Thoracic aorta (tissue), 2 donors: Measurements from ENCODE around the gene GLYATL1. TPM values are rescaled to one million over a fixed set of nuclear protein-coding genes. Genes with fewer than 3 reads are reported as not detected.

Source experiments
- ATAC-seq: fragments of 150-250 bp; one replicate; pipeline ENCODE4 v1.8.0; 2017; ENCODE audit warnings: low read depth; ENCODE audit not compliant: insufficient number of reproducible peaks, low FRiP score
- DNase-seq: peaks from one replicate; pipeline ENCODE4 v3.0.0-alpha.2; 2020; ENCODE audit warnings: low spot score
- H3K27ac ChIP-seq, 2 donors: fragments of 200-600 bp; sonication (generic); 1 replicate in 1 of 2; 2 replicates in 1 of 2; pipeline ENCODE4 v1.5.1; 2016; ENCODE audit warnings: mild to moderate bottlenecking in 2 of 2, moderate library complexity in 2 of 2
- H3K27me3 ChIP-seq: fragments of 200-600 bp; sonication (generic); replicated peaks from 2 replicates; pipeline ENCODE4 v1.6.0; 2016; ENCODE audit warnings: mild to moderate bottlenecking; ENCODE audit not compliant: insufficient read depth
- H3K36me3 ChIP-seq: fragments of 200-600 bp; sonication (generic); one replicate; pipeline ENCODE4 v1.5.1; 2016
- H3K4me1 ChIP-seq, 2 donors: fragments of 200-600 bp; sonication (generic); 1 replicate in 1 of 2; 2 replicates in 1 of 2; pipeline versions ENCODE4 v1.5.1 to v1.6.0; 2016; ENCODE audit warnings: low read depth in 2 of 2, mild to moderate bottlenecking in 1 of 2; ENCODE audit not compliant: control insufficient read depth in 1 of 2
- H3K4me3 ChIP-seq: fragments of 200-600 bp; sonication (generic); 2 replicates; pipeline ENCODE4 v1.5.1; 2016; ENCODE audit warnings: mild to moderate bottlenecking
- H3K9me3 ChIP-seq: fragments of 200-600 bp; sonication (generic); 2 replicates; pipeline ENCODE4 v1.5.1; 2016
- total RNA-seq, 2 donors: library from RNA; depleted of rRNA; stranded (reverse); fragments of >200 nt; gene quantifications; one replicate each; pipeline versions ENCODE4 v1.1.0 to v1.2.3, GENCODE V29; 2016
- TF ChIP-seq, protein P1 (sequence below): fragments of 200-600 bp; sonication (generic); IDR thresholded peaks from one replicate; pipeline ENCODE4 v1.5.1; 2019; ENCODE audit warnings: antibody characterized with exemption

Gene GLYATL1
- total RNA-seq = not detected

GRCh38 chr11:58939277-58939676 lies at the start of gene GLYATL1:
Gene GLYATL1, plus strand, starts transcription at chr11:58939488. Its CDS starts 7,600 bp downstream, at chr11:58947088.
- TF ChIP-seq, protein P1, sequence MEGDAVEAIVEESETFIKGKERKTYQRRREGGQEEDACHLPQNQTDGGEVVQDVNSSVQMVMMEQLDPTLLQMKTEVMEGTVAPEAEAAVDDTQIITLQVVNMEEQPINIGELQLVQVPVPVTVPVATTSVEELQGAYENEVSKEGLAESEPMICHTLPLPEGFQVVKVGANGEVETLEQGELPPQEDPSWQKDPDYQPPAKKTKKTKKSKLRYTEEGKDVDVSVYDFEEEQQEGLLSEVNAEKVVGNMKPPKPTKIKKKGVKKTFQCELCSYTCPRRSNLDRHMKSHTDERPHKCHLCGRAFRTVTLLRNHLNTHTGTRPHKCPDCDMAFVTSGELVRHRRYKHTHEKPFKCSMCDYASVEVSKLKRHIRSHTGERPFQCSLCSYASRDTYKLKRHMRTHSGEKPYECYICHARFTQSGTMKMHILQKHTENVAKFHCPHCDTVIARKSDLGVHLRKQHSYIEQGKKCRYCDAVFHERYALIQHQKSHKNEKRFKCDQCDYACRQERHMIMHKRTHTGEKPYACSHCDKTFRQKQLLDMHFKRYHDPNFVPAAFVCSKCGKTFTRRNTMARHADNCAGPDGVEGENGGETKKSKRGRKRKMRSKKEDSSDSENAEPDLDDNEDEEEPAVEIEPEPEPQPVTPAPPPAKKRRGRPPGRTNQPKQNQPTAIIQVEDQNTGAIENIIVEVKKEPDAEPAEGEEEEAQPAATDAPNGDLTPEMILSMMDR = no peak
- H3K9me3 ChIP-seq = no peaks in the 10 kb centered on the region
- no peaks in the 10 kb centered on the region for H3K27me3 ChIP-seq
- H3K4me1 ChIP-seq = no peaks in the 10 kb centered on the region
- ATAC-seq (no peak), DNase-seq (no peak)
- no peaks in the 10 kb centered on the region for H3K36me3 ChIP-seq
- no peak within 1 kb of the TSS for H3K27ac ChIP-seq
- H3K4me3 ChIP-seq = no peak within 1 kb of the TSS

GRCh38 chr11:58893899-58894298 lies 45.4 kb upstream of the GLYATL1 start:
- no peaks in the 10 kb centered on the region for H3K4me1 ChIP-seq
- TF ChIP-seq, protein P1 = no peak

DNA sequence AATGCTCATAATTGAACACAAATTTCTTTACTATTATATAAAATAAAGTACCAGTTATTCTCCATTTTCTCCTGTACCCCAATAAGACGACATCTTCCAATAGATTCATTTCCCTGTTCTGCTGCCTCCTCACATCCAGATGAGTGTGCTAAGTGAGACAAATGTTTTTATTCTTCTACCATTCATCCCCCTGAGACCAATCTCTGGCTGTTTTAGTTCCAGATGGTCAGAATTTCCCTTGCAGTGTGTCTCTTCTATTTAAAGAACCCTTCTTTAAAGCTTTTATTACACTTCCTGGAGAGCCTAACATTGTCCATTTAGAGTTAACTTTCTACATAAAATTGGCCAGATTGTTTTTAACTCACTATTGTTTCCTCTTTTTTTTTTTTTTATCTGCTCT lies 41.2 kb upstream of the GLYATL1 start:
- no peaks in the 10 kb centered on the region for H3K27me3 ChIP-seq
- H3K27ac ChIP-seq = no peak overlapping the region
- no peaks in the 10 kb centered on the region for H3K9me3 ChIP-seq
- H3K4me1 ChIP-seq = no peaks in the 10 kb centered on the region
- DNase-seq (no peak), ATAC-seq (no peak)
- H3K36me3 ChIP-seq = no peaks in the 10 kb centered on the region
- H3K4me3 ChIP-seq = no peak overlapping the region
- TF ChIP-seq, protein P1 = no peak

More at GRCh38 chr11:58893899-58894298, 45.4 kb upstream of the GLYATL1 start:
- no peak overlapping the region for H3K27ac ChIP-seq
- H3K4me3 ChIP-seq = no peak overlapping the region
- no peaks in the 10 kb centered on the region for H3K36me3 ChIP-seq
- no peak for ATAC-seq
- H3K9me3 ChIP-seq = no peaks in the 10 kb centered on the region
- DNase-seq = no peak
- H3K27me3 ChIP-seq = no peaks in the 10 kb centered on the region

DNA sequence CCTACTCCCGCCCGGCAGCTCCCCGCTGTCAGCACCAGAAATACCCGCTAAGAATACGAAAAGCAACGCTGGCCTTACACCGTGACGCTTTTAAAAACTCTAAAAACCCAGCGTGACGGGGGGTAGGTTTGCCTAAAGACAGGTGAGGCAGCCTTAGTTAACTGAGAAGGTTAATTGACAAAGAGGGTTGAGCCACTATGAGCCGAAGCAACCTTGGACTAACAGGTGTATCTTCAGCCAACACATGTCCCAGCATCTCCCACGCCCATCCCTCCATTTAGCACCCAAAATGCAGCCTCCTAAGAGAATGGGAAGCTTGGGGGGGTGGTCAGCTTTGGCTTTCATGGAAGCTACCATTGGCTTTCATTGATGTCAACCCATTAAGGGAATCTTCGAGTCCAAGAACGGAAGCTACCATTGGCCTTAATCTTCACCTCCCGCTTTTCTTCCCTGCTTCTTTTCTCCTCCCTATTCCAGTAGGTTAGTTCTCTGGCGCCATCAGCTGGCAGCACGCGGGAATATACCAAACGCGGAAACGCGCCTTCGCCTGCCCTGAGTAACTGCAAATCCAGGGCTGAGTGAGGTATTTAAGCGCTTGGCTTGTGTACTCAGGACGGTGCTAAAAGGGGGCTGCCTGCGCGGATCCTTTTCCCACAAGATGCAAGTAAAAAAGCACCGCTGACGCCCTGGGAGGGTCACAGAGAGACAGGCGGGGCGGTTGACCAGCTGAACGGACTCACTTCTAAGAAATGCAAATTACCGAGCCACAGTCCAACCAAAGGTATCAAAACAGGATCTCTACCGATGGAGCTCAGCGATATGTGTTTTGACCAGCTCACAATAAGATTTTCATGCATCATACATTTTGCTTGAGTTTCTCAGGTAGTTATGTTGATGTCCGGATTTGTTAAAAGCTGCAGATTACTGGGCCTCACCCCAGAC lies 38.5 kb upstream of the GLYATL1 start:
- no peak for DNase-seq
- TF ChIP-seq, protein P1 = no peak
- no peak for ATAC-seq
- H3K27ac ChIP-seq = no peak overlapping the region
- no peaks in the 10 kb centered on the region for H3K36me3 ChIP-seq
- H3K4me3 ChIP-seq = no peak overlapping the region
- H3K27me3 ChIP-seq = no peaks in the 10 kb centered on the region
- peaks cover 0 to 3% of the 10 kb centered on the region in 2 donors for H3K4me1 ChIP-seq
- H3K9me3 ChIP-seq = no peaks in the 10 kb centered on the region

DNA sequence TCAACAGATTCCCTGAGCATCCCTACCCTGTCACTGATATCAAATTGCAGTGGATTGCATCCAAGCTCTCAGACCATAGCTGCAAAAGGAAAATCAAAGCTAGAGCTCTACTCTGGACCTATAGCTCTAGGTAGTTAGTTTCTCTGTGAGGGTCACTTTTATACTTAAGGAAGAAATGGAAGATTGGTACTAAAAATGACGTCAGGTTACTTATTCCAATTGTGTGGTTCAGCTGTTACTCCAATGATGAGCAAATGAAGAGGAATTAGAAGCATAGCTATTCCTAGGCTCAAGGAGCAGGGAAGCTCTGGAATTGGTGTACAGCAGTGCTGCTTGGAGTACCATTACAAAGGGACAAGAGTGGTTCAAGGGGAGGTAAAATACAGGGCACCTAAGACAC lies 36.4 kb upstream of the GLYATL1 start:
- ATAC-seq (no peak), DNase-seq (no peak)

More for the DNA sequence above, 36.4 kb upstream of the GLYATL1 start:
- Histone ChIP-seq H3K36me3 (no peaks in the 10 kb centered on the region), H3K4me3 (no peak overlapping the region), H3K27ac (no peak overlapping the region), H3K27me3 (no peaks in the 10 kb centered on the region), H3K9me3 (no peaks in the 10 kb centered on the region), H3K4me1 (peaks cover 0 to 3% of the 10 kb centered on the region in 2 donors)
- TF ChIP-seq, protein P1 = no peak
